CD14-positive monocyte (primary cell): Measurements from ENCODE around the gene TMEM198. TPM values are rescaled to one million over a fixed set of nuclear protein-coding genes. Genes with fewer than 3 reads are reported as not detected.

Experiments
- DNase-seq, 3 donors: peaks; one replicate each; pipeline ENCODE4 v3.0.0-alpha.2; 2011 to 2022
- H2AFZ ChIP-seq: 2 replicates; pipeline ENCODE4 v1.6.0; 2012; ENCODE audit warnings: mild to moderate bottlenecking, low read depth, low read length, inconsistent platforms; ENCODE audit not compliant: insufficient read depth, poor library complexity, severe bottlenecking
- H3K27ac ChIP-seq, 2 donors: 1 replicate in 1 of 2; 2 replicates in 1 of 2; pipeline ENCODE4 v1.5.1; 2012 to 2013; ENCODE audit warnings: low read length in 2 of 2, control low read depth in 1 of 2, inconsistent platforms in 1 of 2, low read depth in 1 of 2, mild to moderate bottlenecking in 1 of 2
- H3K27me3 ChIP-seq, 2 donors: one replicate each; pipeline versions ENCODE4 v1.6.0 to v1.6.1; 2011 to 2013; ENCODE audit warnings: low read length in 2 of 2; ENCODE audit not compliant: control insufficient read depth in 2 of 2, insufficient read depth in 2 of 2
- H3K36me3 ChIP-seq, 2 donors: replicated peaks in 1 of 2; 1 replicate in 1 of 2; 2 replicates in 1 of 2; pipeline versions ENCODE4 v1.5.1 to v1.6.1; 2012 to 2013; ENCODE audit warnings: low read length in 2 of 2, control low read depth in 1 of 2, inconsistent platforms in 1 of 2, mild to moderate bottlenecking in 1 of 2; ENCODE audit not compliant: insufficient read depth in 2 of 2, control insufficient read depth in 1 of 2
- H3K4me1 ChIP-seq, 2 donors: 1 replicate in 1 of 2; 2 replicates in 1 of 2; pipeline versions ENCODE4 v1.5.1 to v1.6.1; 2012 to 2013; ENCODE audit warnings: low read length in 2 of 2, control low read depth in 1 of 2, inconsistent platforms in 1 of 2, mild to moderate bottlenecking in 1 of 2, moderate library complexity in 1 of 2; ENCODE audit not compliant: insufficient read depth in 2 of 2, control insufficient read depth in 1 of 2
- H3K4me2 ChIP-seq: replicated peaks from 2 replicates; pipeline ENCODE3; 2012; ENCODE audit warnings: low read length, moderate library complexity, mild to moderate bottlenecking; ENCODE audit not compliant: poor library complexity, severe bottlenecking; ENCODE audit errors: extremely low read depth
- H3K4me3 ChIP-seq, 3 experiments: fragments of 200-600 bp in 1 of 3; sonication (generic) in 1 of 3; replicated peaks in 1 of 3; 1 replicate in 2 of 3; 2 replicates in 1 of 3; pipeline ENCODE4 v1.5.1; 2011 to 2013; ENCODE audit warnings: low read length in 3 of 3, mild to moderate bottlenecking in 3 of 3, control low read depth in 2 of 3, low read depth in 2 of 3, inconsistent platforms in 1 of 3, moderate library complexity in 1 of 3
- H3K79me2 ChIP-seq: 2 replicates; pipeline ENCODE4 v1.6.0; 2012; ENCODE audit warnings: mild to moderate bottlenecking, control low read depth, inconsistent platforms, low read length, moderate library complexity; ENCODE audit not compliant: insufficient read depth
- H3K9ac ChIP-seq: 2 replicates; pipeline ENCODE4 v1.6.0; 2017; ENCODE audit warnings: low read length, mild to moderate bottlenecking; ENCODE audit not compliant: insufficient read depth, poor library complexity, severe bottlenecking
- H3K9me3 ChIP-seq, 2 donors: replicated peaks in 1 of 2; 1 replicate in 1 of 2; 2 replicates in 1 of 2; pipeline versions ENCODE4 v1.5.1 to v1.6.1; 2012 to 2013; ENCODE audit warnings: low read length in 2 of 2, control low read depth in 1 of 2; ENCODE audit not compliant: control insufficient read depth in 1 of 2, insufficient read depth in 1 of 2
- H4K20me1 ChIP-seq: 2 replicates; pipeline ENCODE4 v1.6.0; 2012; ENCODE audit warnings: mild to moderate bottlenecking, low read length, control low read depth, moderate library complexity; ENCODE audit not compliant: insufficient read depth
- H3K27ac Mint-ChIP-seq, 7 donors: one replicate each; pipeline ENCODE4 v1.8.0; 2020; ENCODE audit warnings: mild to moderate bottlenecking in 7 of 7, mixed read lengths in 7 of 7, moderate library complexity in 6 of 7, inconsistent platforms in 2 of 7
- H3K27me3 Mint-ChIP-seq, 3 donors: one replicate each; pipeline ENCODE4 v1.8.0; 2021 to 2022; ENCODE audit warnings: low read depth in 3 of 3, mild to moderate bottlenecking in 3 of 3, mixed read lengths in 3 of 3, moderate library complexity in 3 of 3, inconsistent platforms in 1 of 3
- H3K36me3 Mint-ChIP-seq, 2 donors: one replicate each; pipeline ENCODE4 v1.8.0; 2020; ENCODE audit warnings: mixed read lengths in 2 of 2, inconsistent platforms in 1 of 2, mild to moderate bottlenecking in 1 of 2
- H3K4me1 Mint-ChIP-seq: one replicate; pipeline ENCODE4 v1.8.0; 2020; ENCODE audit warnings: mild to moderate bottlenecking, mixed read lengths
- H3K4me3 Mint-ChIP-seq, 2 donors: one replicate each; pipeline ENCODE4 v1.8.0; 2020; ENCODE audit warnings: mild to moderate bottlenecking in 2 of 2, mixed read lengths in 2 of 2, moderate library complexity in 1 of 2
- H3K9me3 Mint-ChIP-seq, 7 donors: one replicate each; pipeline ENCODE4 v1.8.0; 2020 to 2022; ENCODE audit warnings: mixed read lengths in 7 of 7, mild to moderate bottlenecking in 6 of 7, moderate library complexity in 6 of 7, inconsistent platforms in 2 of 7
- WGBS: methylation state at CpG from one replicate; pipeline ENCODE4 v1.1.5; 2013; ENCODE audit warnings: missing lambda C conversion rate; ENCODE audit not compliant: insufficient coverage; 5-methylcytosine and 5-hydroxymethylcytosine counted together
- intact Hi-C, 2 donors: fragments of 100-400 bp; cut with micrococcal nuclease; formaldehyde crosslinking; loops; one replicate each; pipeline versions ENCODE4 v1.15.0 to v1.15.1; 2023
- polyA plus RNA-seq, 3 donors: library from polyadenylated mRNA; depleted of rRNA in 1 of 3; unstranded in 2 of 3; stranded (reverse) in 1 of 3; fragments of 300-500 nt in 2 of 3; fragments of >200 nt in 1 of 3; fragmentation: Illumina TruSeq in 2 of 3; gene quantifications; 1 replicate in 2 of 3; 2 replicates in 1 of 3; pipeline ENCODE4 v1.2.3, GENCODE V29; 2012 to 2021
- TF ChIP-seq, protein P1 (sequence below): fragments of 200-600 bp; IDR thresholded peaks from one replicate; pipeline ENCODE4 v1.8.0; 2022; ENCODE audit warnings: antibody characterized with exemption, mild to moderate bottlenecking

The TMEM198 gene
- polyA plus RNA-seq, 3 donors: not detected

DNA sequence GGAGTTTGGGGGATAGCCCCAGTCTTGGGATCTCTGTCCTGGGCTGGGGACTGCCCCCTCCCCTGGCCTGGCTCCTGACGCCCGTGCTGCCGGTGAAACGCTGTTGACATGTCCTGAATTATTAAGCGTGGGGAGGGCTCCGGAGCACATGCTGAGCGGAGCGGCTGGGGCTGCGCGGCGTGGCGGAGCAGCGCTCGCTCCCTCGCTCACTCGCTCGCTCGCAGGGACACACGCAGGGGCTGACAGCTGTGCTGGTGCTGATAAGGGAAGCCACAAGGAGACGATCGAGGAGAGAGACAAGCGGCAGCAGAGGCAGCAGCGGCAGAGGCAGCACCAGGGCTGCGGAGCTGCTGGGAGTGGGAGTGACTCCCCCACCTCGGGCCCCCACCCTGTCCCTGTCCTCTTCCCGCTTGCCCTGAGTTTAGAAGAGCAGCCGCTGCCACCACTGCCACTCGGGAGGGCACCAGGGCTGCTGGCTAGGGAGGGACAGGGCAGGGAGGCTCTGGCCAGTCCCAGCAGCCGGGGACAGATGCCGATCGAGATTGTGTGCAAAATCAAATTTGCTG lies 29.5 kb upstream of the TMEM198 start, which contains the start of gene ASIC4:
Gene ASIC4 (plus strand): TSS at position 287 of the 566 bp plus-strand sequence. CDS start 243 bp downstream, at position 530.
- TF ChIP-seq, protein P1, sequence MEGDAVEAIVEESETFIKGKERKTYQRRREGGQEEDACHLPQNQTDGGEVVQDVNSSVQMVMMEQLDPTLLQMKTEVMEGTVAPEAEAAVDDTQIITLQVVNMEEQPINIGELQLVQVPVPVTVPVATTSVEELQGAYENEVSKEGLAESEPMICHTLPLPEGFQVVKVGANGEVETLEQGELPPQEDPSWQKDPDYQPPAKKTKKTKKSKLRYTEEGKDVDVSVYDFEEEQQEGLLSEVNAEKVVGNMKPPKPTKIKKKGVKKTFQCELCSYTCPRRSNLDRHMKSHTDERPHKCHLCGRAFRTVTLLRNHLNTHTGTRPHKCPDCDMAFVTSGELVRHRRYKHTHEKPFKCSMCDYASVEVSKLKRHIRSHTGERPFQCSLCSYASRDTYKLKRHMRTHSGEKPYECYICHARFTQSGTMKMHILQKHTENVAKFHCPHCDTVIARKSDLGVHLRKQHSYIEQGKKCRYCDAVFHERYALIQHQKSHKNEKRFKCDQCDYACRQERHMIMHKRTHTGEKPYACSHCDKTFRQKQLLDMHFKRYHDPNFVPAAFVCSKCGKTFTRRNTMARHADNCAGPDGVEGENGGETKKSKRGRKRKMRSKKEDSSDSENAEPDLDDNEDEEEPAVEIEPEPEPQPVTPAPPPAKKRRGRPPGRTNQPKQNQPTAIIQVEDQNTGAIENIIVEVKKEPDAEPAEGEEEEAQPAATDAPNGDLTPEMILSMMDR: no peak
- Histone ChIP-seq H3K36me3 (no peaks in the 10 kb centered on the region), H3K4me1 (no peaks in the 10 kb centered on the region), H3K79me2 (no peaks in the 10 kb centered on the region), H3K27ac (no peak within 1 kb of the TSS), H4K20me1 (peaks cover 5% of the 10 kb centered on the region), H3K9ac (no peak within 1 kb of the TSS), H3K9me3 (peaks cover 6 to 26% of the 10 kb centered on the region in 2 donors), H3K4me3 (no peak within 1 kb of the TSS), H3K4me2 (no peak within 1 kb of the TSS), H2AFZ (no peak within 1 kb of the TSS), H3K27me3 (peaks cover 33 to 76% of the 10 kb centered on the region in 2 donors)
- Mint-ChIP-seq H3K27ac (no peak within 1 kb of the TSS), H3K9me3 (peaks cover 2 to 24% (median 14%) of the 10 kb centered on the region in 7 donors), H3K36me3 (peaks cover 0 to 2% of the 10 kb centered on the region in 2 donors), H3K4me3 (peak within 1 kb of the TSS; percentile 6 to 80), H3K4me1 (peaks cover 15% of the 10 kb centered on the region), H3K27me3 (peaks cover 74 to 93% (median 76%) of the 10 kb centered on the region in 3 donors)
- no peak for DNase-seq
- WGBS: 4% methylated on average over 30 of the region's 31 CpGs
- intact Hi-C loops: no loop called here

DNA sequence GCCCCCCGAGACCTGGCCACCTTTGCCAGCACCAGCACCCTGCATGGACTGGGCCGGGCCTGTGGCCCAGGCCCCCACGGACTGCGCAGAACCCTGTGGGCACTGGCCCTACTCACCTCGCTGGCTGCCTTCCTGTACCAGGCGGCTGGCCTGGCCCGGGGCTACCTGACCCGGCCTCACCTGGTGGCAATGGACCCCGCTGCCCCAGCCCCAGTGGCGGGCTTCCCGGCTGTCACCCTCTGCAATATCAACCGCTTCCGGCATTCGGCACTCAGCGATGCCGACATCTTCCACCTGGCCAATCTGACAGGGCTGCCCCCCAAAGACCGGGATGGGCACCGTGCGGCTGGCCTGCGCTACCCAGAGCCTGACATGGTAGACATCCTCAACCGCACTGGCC lies 29.0 kb upstream of the TMEM198 start:
- peaks cover 6 to 26% of the 10 kb centered on the region in 2 donors for H3K9me3 ChIP-seq
- Mint-ChIP-seq H3K4me1 (peaks cover 10% of the 10 kb centered on the region), H3K36me3 (peaks cover 0 to 2% of the 10 kb centered on the region in 2 donors), H3K27me3 (peaks cover 69 to 89% (median 72%) of the 10 kb centered on the region in 3 donors), H3K9me3 (peaks cover 2 to 21% (median 14%) of the 10 kb centered on the region in 7 donors), H3K4me3 (peak overlapping the region in 1 of 2 donors; percentile 80), H3K27ac (no peak overlapping the region)
- WGBS: 94% methylated on average over 21 of the region's 21 CpGs
- H3K36me3 ChIP-seq: no peaks in the 10 kb centered on the region
- H3K4me3 ChIP-seq: no peak overlapping the region
- intact Hi-C loops: no loop called here
- H3K4me1 ChIP-seq: no peaks in the 10 kb centered on the region
- peaks cover 33 to 73% of the 10 kb centered on the region in 2 donors for H3K27me3 ChIP-seq
- H3K4me2 ChIP-seq: no peak overlapping the region
- H3K9ac ChIP-seq: no peak overlapping the region
- no peak for DNase-seq
- no peak overlapping the region for H2AFZ ChIP-seq
- H3K79me2 ChIP-seq: no peaks in the 10 kb centered on the region
- TF ChIP-seq, protein P1: no peak
- H3K27ac ChIP-seq: no peak overlapping the region
- no peaks in the 10 kb centered on the region for H4K20me1 ChIP-seq
